HepG2 (cell line): ENCODE measurements around the gene GPRC5B. TPM values are rescaled to one million over a fixed set of nuclear protein-coding genes. Genes with fewer than 3 reads are reported as not detected.
A peak's percentile ranks its signal among the peaks of the same experiment; 100 is the strongest.

Experiments used
- ATAC-seq: fragments of 200-7000 bp; cut with Tn5 transposase; 3 replicates; pipeline ENCODE4 v1.9.1; 2020; ENCODE audit warnings: mild to moderate bottlenecking, moderate library complexity
- BruUV-seq: library from RNA; stranded (reverse); fragments of 400-500 nt; replicated peaks from 2 replicates; lab custom pipeline; 2021; lab: Mats Ljungman, UMichigan
- CTCF ChIA-PET: fragments of 300-600 bp; formaldehyde crosslinking; extraction: SDS; loops from one replicate; lab custom pipeline; 2021; ENCODE audit warnings: low total read pairs, inconsistent platforms, low intra/inter-chr PET ratio; lab: Yijun Ruan, JAX
- POLR2A ChIA-PET: fragments of 350-600 bp; sonication (Branson Sonifier 250); formaldehyde crosslinking; loops from one replicate; lab custom pipeline; 2020; ENCODE audit warnings: antibody characterized with exemption, inconsistent platforms; lab: Yijun Ruan, JAX
- DNase-seq: peaks from one replicate; pipeline ENCODE4 v3.0.0-alpha.2; 2015; ENCODE audit warnings: low spot score
- FAIRE-seq: peaks from 3 replicates; lab custom pipeline; 2011; peaks lifted over from hg19 to GRCh38; lab: Jason Lieb, UNC
- H2AFZ ChIP-seq: one replicate; pipeline ENCODE4 v1.6.1; 2011; ENCODE audit warnings: low read length, inconsistent platforms
- H3K27ac ChIP-seq: fragments of 300-600 bp; 3 replicates; pipeline ENCODE4 v1.8.0; 2011; ENCODE audit warnings: mixed run types, mild to moderate bottlenecking, mixed read lengths, low read length, inconsistent platforms; ENCODE audit not compliant: insufficient read depth; ENCODE audit errors: extremely low read length
- H3K27me3 ChIP-seq, 2 experiments: fragments of 200-600 bp in 1 of 2; 2 replicates in 1 of 2; 3 replicates in 1 of 2; pipeline versions ENCODE4 v1.6.0 to v1.8.0; 2011; ENCODE audit warnings: low read length in 2 of 2, mild to moderate bottlenecking in 2 of 2, moderate library complexity in 2 of 2, inconsistent platforms in 1 of 2; ENCODE audit not compliant: insufficient read depth in 2 of 2, control insufficient read depth in 1 of 2
- H3K36me3 ChIP-seq, 2 experiments: fragments of 200-600 bp in 1 of 2; replicated peaks in 1 of 2; 2 replicates in 1 of 2; 3 replicates in 1 of 2; pipeline versions ENCODE4 v1.5.1 to v1.8.0; 2011; ENCODE audit warnings: low read length in 2 of 2, inconsistent platforms in 1 of 2; ENCODE audit not compliant: insufficient read depth in 2 of 2, control insufficient read depth in 1 of 2
- H3K4me1 ChIP-seq: 2 replicates; pipeline ENCODE4 v1.5.1; 2012; ENCODE audit warnings: low read length, inconsistent platforms; ENCODE audit not compliant: insufficient read depth
- H3K4me2 ChIP-seq: 2 replicates; pipeline ENCODE4 v1.6.0; 2011; ENCODE audit warnings: low read depth, low read length, inconsistent platforms
- H3K4me3 ChIP-seq, 3 experiments: fragments of 200-600 bp in 1 of 3; sonication (generic), shearing (Covaris generic) in 1 of 3; replicated peaks in 1 of 3; 2 replicates each; pipeline ENCODE4 v1.5.1; 2011 to 2016; ENCODE audit warnings: low read length in 3 of 3, inconsistent platforms in 2 of 3, low read depth in 2 of 3, mild to moderate bottlenecking in 2 of 3, control low read depth in 1 of 3, mixed read lengths in 1 of 3; ENCODE audit not compliant: insufficient read depth in 1 of 3
- H3K79me2 ChIP-seq: one replicate; pipeline ENCODE4 v1.6.1; 2011; ENCODE audit warnings: low read length, inconsistent platforms; ENCODE audit not compliant: insufficient read depth
- H3K9ac ChIP-seq: 2 replicates; pipeline ENCODE4 v1.6.0; 2011; ENCODE audit warnings: mild to moderate bottlenecking, low read depth, low read length, inconsistent platforms; ENCODE audit not compliant: insufficient read depth
- H3K9me3 ChIP-seq: 2 replicates; pipeline ENCODE4 v1.5.1; 2012; ENCODE audit warnings: mild to moderate bottlenecking, low read length
- H4K20me1 ChIP-seq: 2 replicates; pipeline ENCODE4 v1.6.0; 2011; ENCODE audit warnings: inconsistent platforms, mild to moderate bottlenecking, low read length, moderate library complexity; ENCODE audit not compliant: insufficient read depth
- ATF7 ChIP-seq, 2 experiments: fragments of 450-650 bp in 1 of 2; sonication (generic) in 1 of 2; formaldehyde crosslinking in 1 of 2; IDR thresholded peaks; 2 replicates each; pipeline versions ENCODE4 v1.4.0 to v1.6.1; 2016 to 2020; ENCODE audit warnings: antibody characterized with exemption in 1 of 2, mild to moderate bottlenecking in 1 of 2, missing genetic modification reagents in 1 of 2
- HOXA7 ChIP-seq: sonication (generic); formaldehyde crosslinking; IDR thresholded peaks from 2 replicates; pipeline ENCODE4 v1.8.1; 2022; ENCODE audit warnings: mild to moderate bottlenecking, missing genetic modification reagents, moderate library complexity
- SMARCC2 ChIP-seq: fragments of 450-650 bp; IDR thresholded peaks from 2 replicates; pipeline ENCODE4 v1.6.1; 2017; ENCODE audit warnings: antibody characterized with exemption, mild to moderate bottlenecking
- ZFP90 ChIP-seq: sonication (generic); formaldehyde crosslinking; IDR thresholded peaks from 2 replicates; pipeline ENCODE4 v1.8.0; 2022; ENCODE audit warnings: missing genetic modification reagents, mild to moderate bottlenecking, inconsistent platforms, borderline replicate concordance
- ZSCAN22 ChIP-seq: sonication (generic); formaldehyde crosslinking; IDR thresholded peaks from 2 replicates; pipeline ENCODE4 v1.4.0; 2020; ENCODE audit warnings: mild to moderate bottlenecking, missing genetic modification reagents
- WGBS: methylation state at CpG from one replicate; pipeline ENCODE4 v1.1.6; 2017; ENCODE audit warnings: low lambda C conversion rate; 5-methylcytosine and 5-hydroxymethylcytosine counted together
- in situ Hi-C: cut with HindIII; loops from 2 replicates; pipeline ENCODE4 v1.10.0; 2017; ENCODE audit warnings: low pct_unique_long_range_greater_than_20kb; ENCODE audit not compliant: extremely low pct_ligation_motif_present
- intact Hi-C: fragments of 100-400 bp; cut with micrococcal nuclease; formaldehyde crosslinking; loops from one replicate; pipeline ENCODE4 v1.10.0; 2022; ENCODE audit not compliant: unreplicated experiment
- polyA plus RNA-seq, 8 experiments: library from polyadenylated mRNA; depleted of rRNA in 3 of 8; stranded (reverse) in 7 of 8; unstranded in 1 of 8; fragments of >200 nt; fragmentation: Illumina TruSeq in 4 of 8; extraction: Trizol in 4 of 8; gene quantifications; 2 replicates each; pipeline versions ENCODE4 v1.2.1 to v1.2.3, GENCODE V29; 2011 to 2016; ENCODE audit warnings: low read depth in 4 of 8, missing spikeins in 1 of 8, mixed read lengths in 1 of 8; ENCODE audit not compliant: insufficient read depth in 1 of 8
- total RNA-seq, 5 experiments: library from RNA; depleted of rRNA; stranded (reverse); fragments of >200 nt; fragmentation: Illumina TruSeq; extraction: Trizol; gene quantifications; 2 replicates each; pipeline ENCODE4 v1.2.3, GENCODE V29; 2016; ENCODE audit warnings: low read depth in 1 of 5
- TF ChIP-seq, protein P1 (sequence below): sonication (generic); formaldehyde crosslinking; IDR thresholded peaks from 2 replicates; pipeline ENCODE4 v1.4.0; 2020; ENCODE audit warnings: missing genetic modification reagents, borderline replicate concordance
- TF ChIP-seq, protein P2 (sequence below): sonication (generic); formaldehyde crosslinking; conservative IDR thresholded peaks from 2 replicates; pipeline ENCODE4 v1.8.0; 2022; ENCODE audit warnings: missing genetic modification reagents
- TF ChIP-seq, protein P3 (sequence below): sonication (generic); formaldehyde crosslinking; IDR thresholded peaks from 2 replicates; pipeline ENCODE4 v1.8.1; 2022; ENCODE audit warnings: mild to moderate bottlenecking, missing genetic modification reagents

GPRC5B gene
- total and polyA plus RNA-seq, 2 of the 13 experiments (the other 11 are each of a cell fraction or from before 2014, with no cell fraction given) = 0.46 to 0.53 TPM

DNA sequence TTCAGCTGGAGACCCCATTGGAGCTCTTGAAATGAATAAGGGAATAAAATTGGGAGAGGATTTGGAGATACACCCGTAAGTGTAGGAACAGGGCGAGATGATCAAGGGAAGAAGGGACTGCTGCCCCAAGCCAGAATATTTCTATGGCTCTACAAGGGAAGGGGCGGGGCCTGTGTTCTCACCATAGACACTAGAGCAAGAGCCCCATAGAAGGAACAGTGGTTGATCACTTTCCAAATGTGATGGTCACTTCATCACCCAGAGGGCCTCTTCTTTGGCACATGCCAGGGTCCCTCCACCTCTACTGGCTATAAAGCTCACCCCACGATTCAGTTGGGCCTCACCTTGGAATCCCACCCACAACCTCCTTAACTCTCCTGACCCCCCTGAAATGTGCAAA lies 25.0 kb downstream of the GPRC5B start (continued):
- TF ChIP-seq, protein P1, sequence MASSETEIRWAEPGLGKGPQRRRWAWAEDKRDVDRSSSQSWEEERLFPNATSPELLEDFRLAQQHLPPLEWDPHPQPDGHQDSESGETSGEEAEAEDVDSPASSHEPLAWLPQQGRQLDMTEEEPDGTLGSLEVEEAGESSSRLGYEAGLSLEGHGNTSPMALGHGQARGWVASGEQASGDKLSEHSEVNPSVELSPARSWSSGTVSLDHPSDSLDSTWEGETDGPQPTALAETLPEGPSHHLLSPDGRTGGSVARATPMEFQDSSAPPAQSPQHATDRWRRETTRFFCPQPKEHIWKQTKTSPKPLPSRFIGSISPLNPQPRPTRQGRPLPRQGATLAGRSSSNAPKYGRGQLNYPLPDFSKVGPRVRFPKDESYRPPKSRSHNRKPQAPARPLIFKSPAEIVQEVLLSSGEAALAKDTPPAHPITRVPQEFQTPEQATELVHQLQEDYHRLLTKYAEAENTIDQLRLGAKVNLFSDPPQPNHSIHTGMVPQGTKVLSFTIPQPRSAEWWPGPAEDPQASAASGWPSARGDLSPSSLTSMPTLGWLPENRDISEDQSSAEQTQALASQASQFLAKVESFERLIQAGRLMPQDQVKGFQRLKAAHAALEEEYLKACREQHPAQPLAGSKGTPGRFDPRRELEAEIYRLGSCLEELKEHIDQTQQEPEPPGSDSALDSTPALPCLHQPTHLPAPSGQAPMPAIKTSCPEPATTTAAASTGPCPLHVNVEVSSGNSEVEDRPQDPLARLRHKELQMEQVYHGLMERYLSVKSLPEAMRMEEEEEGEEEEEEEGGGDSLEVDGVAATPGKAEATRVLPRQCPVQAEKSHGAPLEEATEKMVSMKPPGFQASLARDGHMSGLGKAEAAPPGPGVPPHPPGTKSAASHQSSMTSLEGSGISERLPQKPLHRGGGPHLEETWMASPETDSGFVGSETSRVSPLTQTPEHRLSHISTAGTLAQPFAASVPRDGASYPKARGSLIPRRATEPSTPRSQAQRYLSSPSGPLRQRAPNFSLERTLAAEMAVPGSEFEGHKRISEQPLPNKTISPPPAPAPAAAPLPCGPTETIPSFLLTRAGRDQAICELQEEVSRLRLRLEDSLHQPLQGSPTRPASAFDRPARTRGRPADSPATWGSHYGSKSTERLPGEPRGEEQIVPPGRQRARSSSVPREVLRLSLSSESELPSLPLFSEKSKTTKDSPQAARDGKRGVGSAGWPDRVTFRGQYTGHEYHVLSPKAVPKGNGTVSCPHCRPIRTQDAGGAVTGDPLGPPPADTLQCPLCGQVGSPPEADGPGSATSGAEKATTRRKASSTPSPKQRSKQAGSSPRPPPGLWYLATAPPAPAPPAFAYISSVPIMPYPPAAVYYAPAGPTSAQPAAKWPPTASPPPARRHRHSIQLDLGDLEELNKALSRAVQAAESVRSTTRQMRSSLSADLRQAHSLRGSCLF (CRISPR knock-in tag) = no peak

DNA sequence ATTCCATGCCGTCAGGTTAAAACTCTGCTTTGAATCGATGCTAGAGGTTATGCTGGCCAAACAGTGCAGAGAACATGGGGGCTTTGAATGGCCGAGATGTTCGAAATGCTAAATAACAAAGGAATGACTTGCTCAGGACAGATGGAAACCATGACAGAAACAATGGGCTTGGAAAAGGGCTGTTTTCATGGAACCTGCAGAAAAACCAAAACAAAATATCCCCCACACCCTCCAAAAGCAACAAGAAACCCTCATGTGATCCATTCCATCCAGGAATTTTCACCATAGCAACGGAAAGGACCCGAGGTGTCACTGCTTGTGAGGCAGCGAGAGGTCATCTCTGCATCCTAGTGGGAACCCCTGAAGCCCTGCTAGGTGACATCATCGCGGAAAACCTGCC lies 25.5 kb downstream of the GPRC5B start:
- POLR2A ChIA-PET = no interaction called here
- no TSS peak for BruUV-seq
- FAIRE-seq = no peak

More for the DNA sequence above, 25.5 kb downstream of the GPRC5B start:
- H4K20me1 ChIP-seq = no peaks in the 10 kb centered on the region
- in situ Hi-C loops = no loop called here
- no peak overlapping the region for H3K4me2 ChIP-seq
- H3K9ac ChIP-seq = no peak overlapping the region
- TF ChIP-seq ATF7 (IDR thresholded peaks at IDR 0.05) = peak; percentile 46; the same call in 1 of the 2 replicates
- no peak for TF ChIP-seq ATF7 (CRISPR knock-in tag; IDR thresholded peaks at IDR 0.05)
- TF ChIP-seq ZFP90 = no peak
- TF ChIP-seq HOXA7 = no peak
- TF ChIP-seq, protein P2, sequence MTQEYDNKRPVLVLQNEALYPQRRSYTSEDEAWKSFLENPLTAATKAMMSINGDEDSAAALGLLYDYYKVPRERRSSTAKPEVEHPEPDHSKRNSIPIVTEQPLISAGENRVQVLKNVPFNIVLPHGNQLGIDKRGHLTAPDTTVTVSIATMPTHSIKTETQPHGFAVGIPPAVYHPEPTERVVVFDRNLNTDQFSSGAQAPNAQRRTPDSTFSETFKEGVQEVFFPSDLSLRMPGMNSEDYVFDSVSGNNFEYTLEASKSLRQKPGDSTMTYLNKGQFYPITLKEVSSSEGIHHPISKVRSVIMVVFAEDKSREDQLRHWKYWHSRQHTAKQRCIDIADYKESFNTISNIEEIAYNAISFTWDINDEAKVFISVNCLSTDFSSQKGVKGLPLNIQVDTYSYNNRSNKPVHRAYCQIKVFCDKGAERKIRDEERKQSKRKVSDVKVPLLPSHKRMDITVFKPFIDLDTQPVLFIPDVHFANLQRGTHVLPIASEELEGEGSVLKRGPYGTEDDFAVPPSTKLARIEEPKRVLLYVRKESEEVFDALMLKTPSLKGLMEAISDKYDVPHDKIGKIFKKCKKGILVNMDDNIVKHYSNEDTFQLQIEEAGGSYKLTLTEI (CRISPR knock-in tag) = no peak
- TF ChIP-seq, protein P3, sequence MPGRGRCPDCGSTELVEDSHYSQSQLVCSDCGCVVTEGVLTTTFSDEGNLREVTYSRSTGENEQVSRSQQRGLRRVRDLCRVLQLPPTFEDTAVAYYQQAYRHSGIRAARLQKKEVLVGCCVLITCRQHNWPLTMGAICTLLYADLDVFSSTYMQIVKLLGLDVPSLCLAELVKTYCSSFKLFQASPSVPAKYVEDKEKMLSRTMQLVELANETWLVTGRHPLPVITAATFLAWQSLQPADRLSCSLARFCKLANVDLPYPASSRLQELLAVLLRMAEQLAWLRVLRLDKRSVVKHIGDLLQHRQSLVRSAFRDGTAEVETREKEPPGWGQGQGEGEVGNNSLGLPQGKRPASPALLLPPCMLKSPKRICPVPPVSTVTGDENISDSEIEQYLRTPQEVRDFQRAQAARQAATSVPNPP (CRISPR knock-in tag) = no peak
- TF ChIP-seq SMARCC2 = no peak
- no peak for TF ChIP-seq ZSCAN22
- 72% methylated on average over 9 of the region's 9 CpGs for WGBS
- intact Hi-C loops = no loop called here
- H3K27me3 ChIP-seq = no peaks in the 10 kb centered on the region
- no peak overlapping the region for H3K4me3 ChIP-seq
- no peak overlapping the region for H3K27ac ChIP-seq
- CTCF ChIA-PET = no interaction called here
- no peaks in the 10 kb centered on the region for H3K36me3 ChIP-seq
- no peaks in the 10 kb centered on the region for H3K4me1 ChIP-seq
- H3K9me3 ChIP-seq = no peaks in the 10 kb centered on the region
- no peaks in the 10 kb centered on the region for H3K79me2 ChIP-seq
- no peak overlapping the region for H2AFZ ChIP-seq
- DNase-seq = no peak
- ATAC-seq = no peak
